K562 (cell line): ENCODE data around the gene PEPD. TPM values are rescaled to one million over a fixed set of nuclear protein-coding genes. Genes with fewer than 3 reads are reported as not detected.

Source experiments
- ATAC-seq: fragments of 200-7000 bp; cut with Tn5 transposase; 3 replicates; pipeline ENCODE4 v1.9.1; 2020; ENCODE audit warnings: moderate library complexity
- BruUV-seq: library from RNA; stranded (reverse); fragments of 400-500 nt; replicated peaks from 2 replicates; lab custom pipeline; 2021; lab: Mats Ljungman, UMichigan
- CTCF ChIA-PET: fragments of 300-600 bp; formaldehyde crosslinking; extraction: SDS; loops from one replicate; lab custom pipeline; 2021; ENCODE audit warnings: low intra/inter-chr PET ratio; lab: Yijun Ruan, JAX
- POLR2A ChIA-PET: fragments of 300-600, 350-650 bp; sonication (Branson Sonifier 250); formaldehyde crosslinking; extraction: SDS; loops from one replicate; lab custom pipeline; 2021; ENCODE audit warnings: antibody characterized with exemption, inconsistent platforms; lab: Yijun Ruan, JAX
- DNase-seq, 4 experiments: peaks; one replicate each; pipeline versions ENCODE4 v3.0.0 to v3.0.0-alpha.2; 2011 to 2018; ENCODE audit warnings: low spot score in 3 of 4, mixed read lengths in 3 of 4; ENCODE audit errors: extremely low read depth in 1 of 4
- FAIRE-seq: peaks from 2 replicates; lab custom pipeline; 2011; peaks lifted over from hg19 to GRCh38; lab: Jason Lieb, UNC
- H2AFZ ChIP-seq: 2 replicates; pipeline ENCODE4 v1.6.0; 2011; ENCODE audit warnings: low read depth, low read length, control low read depth, inconsistent platforms
- H3K27ac ChIP-seq: fragments of 200-600 bp; 3 replicates; pipeline ENCODE4 v1.8.0; 2011; ENCODE audit warnings: low read depth, mild to moderate bottlenecking, control low read depth, inconsistent platforms, low read length, moderate library complexity, mixed read lengths; ENCODE audit errors: extremely low read depth
- H3K27me3 ChIP-seq, 2 experiments: fragments of 300-600 bp in 1 of 2; 2 replicates in 1 of 2; 3 replicates in 1 of 2; pipeline versions ENCODE4 v1.6.0 to v1.8.0; 2011; ENCODE audit warnings: inconsistent platforms in 2 of 2, low read length in 2 of 2, mild to moderate bottlenecking in 1 of 2, mixed read lengths in 1 of 2, moderate library complexity in 1 of 2; ENCODE audit not compliant: control insufficient read depth in 2 of 2, insufficient read depth in 2 of 2
- H3K36me3 ChIP-seq: fragments of 300-600 bp; 3 replicates; pipeline ENCODE4 v1.8.0; 2011; ENCODE audit warnings: mild to moderate bottlenecking, low read length, inconsistent platforms; ENCODE audit not compliant: control insufficient read depth, insufficient read depth
- H3K4me1 ChIP-seq, 2 experiments: fragments of 200-600 bp in 1 of 2; replicated peaks in 1 of 2; 2 replicates in 1 of 2; 3 replicates in 1 of 2; pipeline versions ENCODE4 v1.5.1 to v1.8.0; 2011; ENCODE audit warnings: inconsistent platforms in 2 of 2, low read length in 2 of 2, mild to moderate bottlenecking in 1 of 2, mixed read lengths in 1 of 2, moderate library complexity in 1 of 2; ENCODE audit not compliant: control insufficient read depth in 2 of 2, insufficient read depth in 2 of 2
- H3K4me2 ChIP-seq: 2 replicates; pipeline ENCODE4 v1.6.1; 2011; ENCODE audit warnings: low read length, control low read depth, inconsistent platforms, mixed read lengths; ENCODE audit not compliant: insufficient read depth
- H3K4me3 ChIP-seq: fragments of 200-600 bp; sonication (generic), shearing (Covaris generic); 2 replicates; pipeline ENCODE4 v1.5.1; 2016; ENCODE audit warnings: control low read depth, inconsistent platforms
- H3K79me2 ChIP-seq: fragments of 200-600 bp; 3 replicates; pipeline ENCODE4 v1.8.0; 2011; ENCODE audit warnings: low read length, inconsistent platforms; ENCODE audit not compliant: control insufficient read depth, insufficient read depth
- H3K9ac ChIP-seq, 2 experiments: 2 replicates each; pipeline versions ENCODE4 v1.6.0 to v1.6.1; 2011; ENCODE audit warnings: low read depth in 2 of 2, low read length in 2 of 2, control low read depth in 1 of 2, inconsistent platforms in 1 of 2, mild to moderate bottlenecking in 1 of 2, mixed read lengths in 1 of 2; ENCODE audit not compliant: insufficient read depth in 1 of 2
- H3K9me1 ChIP-seq: one replicate; pipeline ENCODE4 v1.6.0; 2011; ENCODE audit warnings: inconsistent platforms, mild to moderate bottlenecking, low read length, moderate library complexity; ENCODE audit not compliant: control insufficient read depth, insufficient read depth
- H3K9me3 ChIP-seq: replicated peaks from 2 replicates; pipeline ENCODE4 v1.5.1; 2011; ENCODE audit warnings: low read depth, low read length, inconsistent platforms; ENCODE audit not compliant: control insufficient read depth, insufficient read depth
- H4K20me1 ChIP-seq: replicated peaks from 2 replicates; pipeline ENCODE4 v1.6.1; 2011; ENCODE audit warnings: low read length, inconsistent platforms, mixed read lengths; ENCODE audit not compliant: control insufficient read depth, insufficient read depth
- ATF3 ChIP-seq, 2 experiments: fragments of 450-650 bp in 1 of 2; sonication (generic) in 1 of 2; formaldehyde crosslinking in 1 of 2; IDR thresholded peaks in 1 of 2; conservative IDR thresholded peaks in 1 of 2; 2 replicates each; pipeline versions ENCODE4 v1.6.1 to v1.8.1; 2016 to 2023; ENCODE audit warnings: mild to moderate bottlenecking in 2 of 2, moderate library complexity in 2 of 2, inconsistent platforms in 1 of 2, missing genetic modification reagents in 1 of 2
- GATAD2B ChIP-seq: fragments of 450-650 bp; IDR thresholded peaks from 2 replicates; pipeline ENCODE4 v1.6.1; 2017; ENCODE audit warnings: mild to moderate bottlenecking, borderline replicate concordance
- ILK ChIP-seq: fragments of 450-650 bp; IDR thresholded peaks from 2 replicates; pipeline ENCODE4 v1.6.1; 2016; ENCODE audit warnings: missing genetic modification characterization, low read depth, mild to moderate bottlenecking, missing compliant biosample characterization, moderate library complexity, borderline replicate concordance
- KDM4B ChIP-seq, 2 experiments: fragments of 450-650 bp in 1 of 2; sonication (generic) in 1 of 2; IDR thresholded peaks; 2 replicates each; pipeline ENCODE4 v1.6.1; 2016 to 2017; ENCODE audit warnings: borderline replicate concordance in 2 of 2, antibody characterized with exemption in 1 of 2, low read depth in 1 of 2, mild to moderate bottlenecking in 1 of 2
- MITF ChIP-seq: IDR thresholded peaks from 2 replicates; pipeline ENCODE4 v1.6.1; 2014; ENCODE audit warnings: antibody characterized with exemption
- NCOA4 ChIP-seq: fragments of 450-650 bp; IDR thresholded peaks from 2 replicates; pipeline ENCODE4 v1.6.1; 2018; ENCODE audit warnings: mild to moderate bottlenecking; ENCODE audit not compliant: partially characterized antibody
- NEUROD1 ChIP-seq: fragments of 150-350 bp; IDR thresholded peaks from 2 replicates; pipeline ENCODE4 v1.6.1; 2014; ENCODE audit warnings: borderline replicate concordance, low read length, low read depth; ENCODE audit not compliant: partially characterized antibody
- NFIC ChIP-seq: fragments of 450-650 bp; IDR thresholded peaks from 2 replicates; pipeline ENCODE4 v1.6.1; 2017; ENCODE audit warnings: mild to moderate bottlenecking, inconsistent platforms
- RFX5 ChIP-seq: IDR thresholded peaks from 2 replicates; pipeline ENCODE4 v1.6.1; 2011; ENCODE audit warnings: low read depth, mild to moderate bottlenecking, improper control_type of control experiment, low read length
- STAT5B ChIP-seq: fragments of 250-450 bp; sonication (Bioruptor Pico); IDR thresholded peaks from 2 replicates; pipeline ENCODE4 v1.8.0; 2021; ENCODE audit warnings: mild to moderate bottlenecking, inconsistent platforms
- ZC3H8 ChIP-seq: fragments of 450-650 bp; IDR thresholded peaks from 2 replicates; pipeline ENCODE4 v1.6.1; 2017
- ZNF124 ChIP-seq: sonication (generic); formaldehyde crosslinking; IDR thresholded peaks from 2 replicates; pipeline ENCODE4 v1.8.1; 2022; ENCODE audit warnings: missing genetic modification reagents
- ZNF444 ChIP-seq: fragments of 250-450 bp; sonication (Bioruptor Pico); IDR thresholded peaks from 2 replicates; pipeline ENCODE4 v1.4.0; 2020; ENCODE audit warnings: mild to moderate bottlenecking, moderate library complexity
- ZNF780A ChIP-seq: fragments of 250-450 bp; sonication (Bioruptor Pico); IDR thresholded peaks from 2 replicates; pipeline ENCODE4 v1.5.0; 2021; ENCODE audit warnings: mild to moderate bottlenecking
- WGBS: fragments of 100-300 bp; shearing (Covaris generic); methylation state at CpG from one replicate; pipeline ENCODE4 v1.1.6; 2016; ENCODE audit warnings: low coverage, mixed read lengths; ENCODE audit not compliant: insufficient coverage; ENCODE audit errors: missing lambda C conversion rate; 5-methylcytosine and 5-hydroxymethylcytosine counted together
- in situ Hi-C: fragments of 300-500 bp; cut with MboI; formaldehyde crosslinking; loops from 4 replicates; pipeline ENCODE4 v1.15.0; 2018; ENCODE audit warnings: inconsistent platforms, mixed read lengths
- intact Hi-C: fragments of 100-400 bp; cut with micrococcal nuclease; formaldehyde crosslinking; loops from 2 replicates; pipeline ENCODE4 v1.14.2; 2022
- polyA plus RNA-seq, 8 experiments: library from polyadenylated mRNA; depleted of rRNA in 4 of 8; stranded (reverse) in 5 of 8; unstranded in 3 of 8; fragments of >200 nt; fragmentation: Nextera tagmentation in 2 of 8; fragmentation: Illumina TruSeq in 1 of 8; extraction: Ambion mirVana in 2 of 8; extraction: Trizol in 1 of 8; gene quantifications; 2 replicates each; pipeline versions ENCODE4 v1.2.1 to v1.2.3, GENCODE V29; 2011 to 2014; ENCODE audit warnings: inconsistent platforms in 1 of 8, missing spikeins in 1 of 8
- total RNA-seq, 7 experiments: library from RNA; depleted of rRNA in 6 of 7; stranded (reverse); fragments of >200 nt in 6 of 7; fragmentation: Illumina TruSeq in 2 of 7; extraction: Trizol in 2 of 7; gene quantifications; 2 replicates each; pipeline versions ENCODE4 v1.2.1 to v1.2.3, GENCODE V29; 2011 to 2021; ENCODE audit warnings: low replicate concordance in 1 of 7

Gene PEPD
- total and polyA plus RNA-seq, 9 of the 15 experiments (the other 6 are each of a cell fraction or from before 2014, with no cell fraction given): 1.3 to 19.2 (median 16.0) TPM

- ATAC-seq (no peak), FAIRE-seq (no peak)
- BruUV-seq: no TSS peak
- TF ChIP-seq ILK (tag): no peak
- no peak for TF ChIP-seq ZNF124 (CRISPR knock-in tag)
- TF ChIP-seq KDM4B (IDR thresholded peaks at IDR 0.05; ENCODE audit: borderline replicate concordance in 2 of 2, low read depth in 1 of 2): no peak
- no peak for TF ChIP-seq ZNF444 (CRISPR knock-in tag)
- no peak for TF ChIP-seq RFX5
- TF ChIP-seq MITF: no peak
- TF ChIP-seq ZNF780A (CRISPR knock-in tag): no peak
- TF ChIP-seq ATF3 (IDR thresholded peaks at IDR 0.05): no peak
- no peak for TF ChIP-seq ATF3 (CRISPR knock-in tag; conservative IDR thresholded peaks at IDR 0.05)
- TF ChIP-seq NCOA4: no peak
- TF ChIP-seq ZC3H8: no peak
- TF ChIP-seq NFIC: no peak
- no peak for TF ChIP-seq NEUROD1
- no peak for TF ChIP-seq GATAD2B
- TF ChIP-seq STAT5B (CRISPR knock-in tag): no peak
Observed at GRCh38 chr19:33459222-33460090, 62.1 kb downstream of the PEPD start.

More at GRCh38 chr19:33459222-33460090, 62.1 kb downstream of the PEPD start:
- intact Hi-C loops (no loop called here), in situ Hi-C loops (no loop called here)
- Histone ChIP-seq H2AFZ (no peak overlapping the region), H3K9me1 (no peaks in the 10 kb centered on the region), H3K4me3 (no peak overlapping the region), H3K36me3 (no peaks in the 10 kb centered on the region; the same call in 2 of the 3 replicates), H3K4me2 (no peak overlapping the region), H3K9me3 (no peaks in the 10 kb centered on the region), H3K79me2 (no peaks in the 10 kb centered on the region), H3K4me1 (no peaks in the 10 kb centered on the region; a peak in 1 of 5 replicates), H3K27ac (no peak overlapping the region), H3K27me3 (peaks cover 0 to 25% of the 10 kb centered on the region in 2 experiments; a peak in 2 of 5 replicates), H4K20me1 (0 out of 2 replicates have a peak, but pooled peaks cover 8% of the 10 kb centered on the region), H3K9ac (no peak overlapping the region)
- 33% methylated on average over 23 of the region's 23 CpGs for WGBS
- DNase-seq: no peak
- POLR2A ChIA-PET: interaction anchor here (0.5 to 0.9 kb wide), 2 partner anchors 8 to 10 kb away, joined by 3 to 4 read pairs; no protein-coding TSS in a partner anchor
- CTCF ChIA-PET: no interaction called here
